H7 (cell line): ENCODE results near the gene LUZP4. TPM values are rescaled to one million over a fixed set of nuclear protein-coding genes. Genes with fewer than 3 reads are reported as not detected.

Experiments
- DNase-seq: peaks from one replicate; pipeline ENCODE4 v3.0.0; 2012
- H3K27me3 ChIP-seq: 2 replicates; pipeline ENCODE4 v1.6.0; 2011; ENCODE audit warnings: mild to moderate bottlenecking, low read length; ENCODE audit not compliant: control insufficient read depth, insufficient read depth
- H3K36me3 ChIP-seq: replicated peaks from 2 replicates; pipeline ENCODE4 v1.5.1; 2011; ENCODE audit warnings: low read length; ENCODE audit not compliant: control insufficient read depth, insufficient read depth
- H3K4me3 ChIP-seq: 2 replicates; pipeline ENCODE4 v1.5.1; 2011; ENCODE audit warnings: low read depth, mild to moderate bottlenecking, control low read depth, low read length, moderate library complexity; ENCODE audit not compliant: insufficient read depth
- total RNA-seq: library from RNA; depleted of rRNA; stranded (reverse); fragments of >200 nt; shearing (Covaris generic); gene quantifications from 2 replicates; pipeline ENCODE4 v1.2.3, GENCODE V29; 2014; rRNA removed

LUZP4 gene, protein sequence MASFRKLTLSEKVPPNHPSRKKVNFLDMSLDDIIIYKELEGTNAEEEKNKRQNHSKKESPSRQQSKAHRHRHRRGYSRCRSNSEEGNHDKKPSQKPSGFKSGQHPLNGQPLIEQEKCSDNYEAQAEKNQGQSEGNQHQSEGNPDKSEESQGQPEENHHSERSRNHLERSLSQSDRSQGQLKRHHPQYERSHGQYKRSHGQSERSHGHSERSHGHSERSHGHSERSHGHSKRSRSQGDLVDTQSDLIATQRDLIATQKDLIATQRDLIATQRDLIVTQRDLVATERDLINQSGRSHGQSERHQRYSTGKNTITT
- total RNA-seq, result 0.33 TPM in 1 of 2 replicates, not detected in the other

GRCh38 chrX:115289465-115289864, at the start of gene LUZP4:
Gene LUZP4, plus strand, starts transcription at chrX:115289715. Its CDS starts 45 bp downstream, at chrX:115289760.
- no peak for DNase-seq
- Histone ChIP-seq H3K36me3 (no peaks in the 10 kb centered on the region), H3K4me3 (no peak within 1 kb of the TSS), H3K27me3 (no peaks in the 10 kb centered on the region)

- Histone ChIP-seq H3K36me3 (no peaks in the 10 kb centered on the region), H3K27me3 (no peaks in the 10 kb centered on the region), H3K4me3 (no peak overlapping the region)
- no peak for DNase-seq
Observed at GRCh38 chrX:115251458-115252233, 37.9 kb upstream of the LUZP4 start.

GRCh38 chrX:115255003-115255402, 34.5 kb upstream of the LUZP4 start:
- DNase-seq, result no peak
- Histone ChIP-seq H3K27me3 (no peaks in the 10 kb centered on the region), H3K4me3 (no peak overlapping the region), H3K36me3 (no peaks in the 10 kb centered on the region)

GRCh38 chrX:115257711-115258110, 31.8 kb upstream of the LUZP4 start:
- Histone ChIP-seq H3K27me3 (no peaks in the 10 kb centered on the region), H3K36me3 (no peaks in the 10 kb centered on the region), H3K4me3 (no peak overlapping the region)
- no peak for DNase-seq

DNA sequence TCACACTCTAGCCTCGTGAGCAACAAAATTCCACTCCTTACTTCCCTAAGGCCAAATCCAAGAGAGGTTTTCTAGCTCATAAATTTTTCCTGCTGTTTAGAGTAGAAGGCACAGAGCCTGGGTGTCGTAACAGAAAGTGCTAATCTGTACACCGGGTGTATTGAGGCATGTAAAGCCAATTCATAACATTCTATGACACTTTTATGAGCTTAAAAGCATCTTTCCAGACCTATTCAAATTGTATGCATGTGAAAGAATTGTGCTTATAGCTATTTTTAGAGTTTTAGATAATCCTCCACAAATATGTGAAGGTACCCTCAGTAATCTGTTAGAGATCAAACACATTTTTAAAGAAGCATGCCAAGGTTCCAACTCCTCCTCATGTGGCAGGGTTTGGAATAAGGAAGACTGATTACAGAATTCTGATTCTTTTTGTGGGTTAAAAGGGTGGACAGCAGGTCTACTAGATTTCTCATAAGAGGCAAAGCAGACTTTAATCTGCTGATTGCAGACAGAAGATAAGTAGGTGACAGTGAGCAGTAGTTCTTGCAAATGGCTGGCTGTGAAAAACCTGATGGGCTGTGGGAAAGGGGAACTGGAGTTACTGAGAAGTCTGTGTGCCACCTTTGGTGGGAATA, 30.2 kb upstream of the LUZP4 start:
- H3K4me3 ChIP-seq, result no peak overlapping the region
- H3K36me3 ChIP-seq, result no peaks in the 10 kb centered on the region
- H3K27me3 ChIP-seq, result no peaks in the 10 kb centered on the region
- no peak for DNase-seq

GRCh38 chrX:115260330-115260729, 29.2 kb upstream of the LUZP4 start:
- DNase-seq, result no peak
- Histone ChIP-seq H3K36me3 (no peaks in the 10 kb centered on the region), H3K4me3 (no peak overlapping the region), H3K27me3 (no peaks in the 10 kb centered on the region)

- no peak overlapping the region for H3K4me3 ChIP-seq
Observed at GRCh38 chrX:115261148-115261547, 28.4 kb upstream of the LUZP4 start.

DNA sequence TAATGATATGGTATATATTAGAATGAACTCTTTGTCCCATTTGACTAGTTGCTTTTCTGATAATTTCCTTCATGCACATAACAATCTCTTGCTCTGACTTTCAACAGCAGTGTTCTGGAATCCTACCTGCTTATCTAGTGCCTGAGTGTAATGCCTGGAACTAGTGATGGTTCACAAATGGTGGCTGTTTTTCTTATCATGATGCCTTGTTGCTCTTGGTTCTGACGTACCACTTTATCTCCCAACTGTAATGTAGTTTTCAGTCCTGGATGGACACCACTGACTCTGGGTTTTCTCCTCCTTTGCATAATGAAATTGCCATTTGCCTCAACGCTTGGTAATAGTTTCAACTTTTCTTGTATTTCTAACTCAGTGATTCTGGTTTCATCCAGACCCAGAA, 25.5 kb upstream of the LUZP4 start:
- H3K36me3 ChIP-seq, result no peaks in the 10 kb centered on the region
- no peak overlapping the region for H3K4me3 ChIP-seq
- DNase-seq, result no peak
- no peaks in the 10 kb centered on the region for H3K27me3 ChIP-seq

More at GRCh38 chrX:115261148-115261547, 28.4 kb upstream of the LUZP4 start:
- no peaks in the 10 kb centered on the region for H3K36me3 ChIP-seq
- H3K27me3 ChIP-seq, result no peaks in the 10 kb centered on the region
- DNase-seq, result no peak

- no peak for DNase-seq
- H3K4me3 ChIP-seq, result no peak overlapping the region
- H3K27me3 ChIP-seq, result no peaks in the 10 kb centered on the region
- no peaks in the 10 kb centered on the region for H3K36me3 ChIP-seq
Observed at GRCh38 chrX:115266300-115266699, 23.2 kb upstream of the LUZP4 start.

DNA sequence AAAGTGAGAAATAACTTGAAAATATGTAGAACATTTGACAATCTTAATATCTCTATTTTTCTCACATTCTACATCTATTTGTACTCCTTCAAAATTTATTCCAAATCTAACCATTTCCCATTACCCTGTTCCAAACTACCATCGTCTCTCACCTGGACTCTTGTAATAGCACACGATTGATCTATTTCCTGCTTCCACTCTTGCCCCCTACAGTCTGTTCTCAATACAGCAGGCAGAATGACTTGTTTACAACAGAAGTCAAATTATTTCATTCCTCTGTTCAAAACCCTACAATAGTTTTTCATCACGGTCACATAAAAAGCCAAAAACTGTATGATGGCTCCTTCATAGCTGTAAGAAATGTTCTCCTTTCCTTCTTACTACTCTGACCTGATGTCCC, 21.1 kb upstream of the LUZP4 start:
- peak; percentile 26 for DNase-seq
- no peaks in the 10 kb centered on the region for H3K27me3 ChIP-seq
- H3K4me3 ChIP-seq, result no peak overlapping the region
- H3K36me3 ChIP-seq, result no peaks in the 10 kb centered on the region

- no peak for DNase-seq
- Histone ChIP-seq H3K4me3 (no peak overlapping the region), H3K36me3 (no peaks in the 10 kb centered on the region), H3K27me3 (no peaks in the 10 kb centered on the region)
Observed at GRCh38 chrX:115269051-115269683, 20.3 kb upstream of the LUZP4 start.

- H3K27me3 ChIP-seq, result no peaks in the 10 kb centered on the region
- no peaks in the 10 kb centered on the region for H3K36me3 ChIP-seq
- no peak overlapping the region for H3K4me3 ChIP-seq
- DNase-seq, result no peak
Observed at GRCh38 chrX:115284877-115285276, 4.6 kb upstream of the LUZP4 start.

DNA sequence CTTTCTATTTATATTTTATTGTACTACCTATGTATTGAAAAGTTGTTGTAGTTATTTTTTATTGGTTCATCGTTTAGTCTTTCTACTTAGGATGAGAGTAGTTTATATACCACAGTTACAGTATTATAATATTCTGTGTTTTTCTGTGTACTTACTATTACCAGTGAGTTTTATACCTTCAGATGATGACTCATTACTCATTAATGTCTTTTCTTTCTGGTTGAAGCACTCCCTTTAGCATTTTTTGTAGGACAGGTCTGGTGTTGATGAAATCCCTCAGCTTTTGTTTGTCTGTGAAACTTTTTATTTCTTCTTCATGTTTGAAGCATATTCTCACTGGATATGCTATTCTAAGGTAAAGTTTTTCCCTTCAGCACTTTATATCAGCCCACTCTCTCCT, 7.7 kb downstream of the LUZP4 start:
- DNase-seq, result no peak
- Histone ChIP-seq H3K36me3 (no peaks in the 10 kb centered on the region), H3K27me3 (no peaks in the 10 kb centered on the region; the same call in 1 of the 2 replicates), H3K4me3 (no peak overlapping the region)

DNA sequence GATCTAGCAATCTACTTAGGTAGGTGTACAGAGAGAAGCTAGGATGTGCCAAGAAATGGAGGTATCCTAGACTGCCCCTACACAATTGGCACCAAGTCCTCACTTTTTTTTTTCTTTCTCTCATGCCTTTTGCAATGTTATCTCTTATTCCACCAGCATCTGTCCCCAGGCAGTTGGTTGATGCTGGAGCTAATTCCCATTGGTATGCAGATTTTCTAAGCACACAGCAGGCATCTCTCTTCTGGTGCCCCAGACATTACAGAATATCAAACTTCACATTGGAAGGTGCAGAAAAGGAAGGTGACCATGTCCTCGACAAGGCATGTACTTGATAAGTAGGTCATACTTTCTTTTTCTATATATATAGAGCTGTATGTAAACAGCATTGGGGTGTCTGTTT, 21.6 kb downstream of the LUZP4 start:
- DNase-seq, result peak; percentile 62
- H3K27me3 ChIP-seq, result no peaks in the 10 kb centered on the region
- H3K4me3 ChIP-seq, result no peak overlapping the region
- H3K36me3 ChIP-seq, result no peaks in the 10 kb centered on the region
